Skeletal muscle tissue (tissue), 4 donors: ENCODE results near the gene FAM114A2. TPM values are rescaled to one million over a fixed set of nuclear protein-coding genes. Genes with fewer than 3 reads are reported as not detected.

Source experiments
- H3K27ac ChIP-seq: one replicate; pipeline ENCODE4 v1.7.0; 2013; ENCODE audit warnings: mild to moderate bottlenecking, low read depth, low read length, inconsistent platforms
- H3K27me3 ChIP-seq, 3 donors: one replicate each; pipeline ENCODE4 v1.7.0; 2013; ENCODE audit warnings: low read length in 3 of 3; ENCODE audit not compliant: control insufficient read depth in 3 of 3, insufficient read depth in 3 of 3
- H3K36me3 ChIP-seq, 3 donors: one replicate each; pipeline ENCODE4 v1.7.0; 2013; ENCODE audit warnings: low read length in 3 of 3; ENCODE audit not compliant: control insufficient read depth in 3 of 3, insufficient read depth in 3 of 3
- H3K4me1 ChIP-seq, 3 donors: one replicate each; pipeline ENCODE4 v1.7.0; 2013; ENCODE audit warnings: low read length in 3 of 3, mild to moderate bottlenecking in 3 of 3; ENCODE audit not compliant: control insufficient read depth in 3 of 3, insufficient read depth in 3 of 3
- H3K4me3 ChIP-seq, 3 donors: one replicate each; pipeline ENCODE4 v1.7.0; 2013; ENCODE audit warnings: low read length in 3 of 3
- H3K9ac ChIP-seq, 3 donors: one replicate each; pipeline ENCODE4 v1.7.0; 2013; ENCODE audit warnings: low read length in 3 of 3, mild to moderate bottlenecking in 3 of 3, moderate library complexity in 2 of 3, low read depth in 1 of 3
- H3K9me3 ChIP-seq, 3 donors: one replicate each; pipeline ENCODE4 v1.7.0; 2013; ENCODE audit warnings: low read length in 3 of 3; ENCODE audit not compliant: control insufficient read depth in 3 of 3
- total RNA-seq: library from RNA; depleted of rRNA; stranded (reverse); fragments of >200 nt; gene quantifications from one replicate; pipeline ENCODE4 v1.2.3, GENCODE V29; 2014
- donor health status: Osteomylitis.

FAM114A2 gene
- 22.4 TPM for total RNA-seq

DNA sequence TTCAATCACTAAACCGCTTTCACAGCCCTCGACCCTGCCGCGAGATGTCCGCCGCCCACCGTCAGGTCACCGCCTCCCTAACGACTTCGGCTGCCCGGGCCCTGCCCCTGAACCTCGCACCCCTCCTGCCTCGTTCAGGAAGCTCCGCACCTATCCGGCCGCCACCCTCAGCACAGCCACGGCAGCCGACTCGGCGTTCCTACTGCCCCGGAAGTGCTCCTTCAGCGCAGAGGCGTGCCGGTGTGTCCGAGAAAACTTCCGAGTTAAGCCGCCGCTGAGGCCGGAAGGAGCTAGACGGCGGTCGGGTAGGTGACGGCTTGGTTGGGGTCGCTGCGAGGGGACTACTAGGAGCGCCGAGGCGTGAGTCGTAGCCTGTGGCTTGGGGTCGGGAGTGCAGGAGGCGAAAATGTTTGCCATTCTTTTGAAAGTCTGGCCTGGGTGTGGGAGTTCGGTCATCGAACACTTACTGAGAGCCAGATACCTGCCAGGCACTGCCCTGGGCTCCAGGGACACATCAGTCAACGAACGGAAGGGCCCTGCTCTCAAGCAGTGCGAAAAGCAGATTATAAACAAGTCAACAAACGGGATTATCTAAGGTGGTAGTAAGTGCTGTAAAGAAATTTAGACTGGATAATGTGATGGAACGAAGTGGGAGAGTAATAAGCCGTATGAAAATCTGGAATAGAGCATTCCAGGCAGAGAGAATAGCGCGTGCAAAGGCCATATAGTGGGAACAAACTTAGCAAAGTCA, at the start of gene FAM114A2, which contains the start of gene MFAP3:
TSS of gene FAM114A2 (minus strand) at position 204 of the 751 bp plus-strand sequence. CDS start 3,957 bp downstream, outside the sequence.
TSS of gene MFAP3 (plus strand) at position 261 of the 751 bp plus-strand sequence. CDS start 10,756 bp downstream, outside the sequence.
- Histone ChIP-seq H3K9me3 (no peaks in the 10 kb centered on the region), H3K4me3 (peak within 1 kb of the TSS; percentile 92 to 99 (median 98)), H3K9ac (peak within 1 kb of the TSS; percentile 91 to 98 (median 96)), H3K27me3 (no peaks in the 10 kb centered on the region), H3K4me1 (peaks cover 0 to 20% (median 11%) of the 10 kb centered on the region in 3 donors), H3K27ac (peak within 1 kb of the TSS; percentile 93), H3K36me3 (no peaks in the 10 kb centered on the region)

GRCh38 chr5:154087260-154087659, 48.5 kb upstream of the FAM114A2 start:
- H3K9me3 ChIP-seq, result no peaks in the 10 kb centered on the region
- H3K4me3 ChIP-seq, result no peak overlapping the region
- H3K4me1 ChIP-seq, result peaks cover 5 to 9% (median 9%) of the 10 kb centered on the region in 3 donors
- no peaks in the 10 kb centered on the region for H3K36me3 ChIP-seq
- H3K27ac ChIP-seq, result no peak overlapping the region
- H3K9ac ChIP-seq, result no peak overlapping the region
- H3K27me3 ChIP-seq, result no peaks in the 10 kb centered on the region

DNA sequence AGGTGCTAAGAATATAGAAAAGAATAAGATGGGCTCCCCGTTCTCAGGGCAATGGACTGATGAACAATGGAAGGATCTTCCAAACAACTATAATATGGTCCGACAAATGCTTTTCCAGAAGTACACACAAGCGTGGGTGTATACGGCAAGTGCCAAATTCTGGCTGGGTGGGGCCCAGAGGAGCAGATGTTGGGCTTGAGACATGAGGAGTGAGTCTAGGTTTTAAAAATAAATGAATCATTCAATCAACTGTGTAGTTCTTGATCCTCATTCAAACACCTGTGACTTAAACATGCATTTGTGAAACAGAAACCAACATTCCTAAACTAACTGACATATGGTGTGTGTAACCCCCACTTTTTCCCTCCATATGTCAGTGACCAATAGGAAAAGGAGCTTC, 47.9 kb upstream of the FAM114A2 start:
- no peak overlapping the region for H3K27ac ChIP-seq
- peaks cover under 1 to 3% (median 3%) of the 10 kb centered on the region in 3 donors for H3K4me1 ChIP-seq
- no peak overlapping the region for H3K4me3 ChIP-seq

DNA sequence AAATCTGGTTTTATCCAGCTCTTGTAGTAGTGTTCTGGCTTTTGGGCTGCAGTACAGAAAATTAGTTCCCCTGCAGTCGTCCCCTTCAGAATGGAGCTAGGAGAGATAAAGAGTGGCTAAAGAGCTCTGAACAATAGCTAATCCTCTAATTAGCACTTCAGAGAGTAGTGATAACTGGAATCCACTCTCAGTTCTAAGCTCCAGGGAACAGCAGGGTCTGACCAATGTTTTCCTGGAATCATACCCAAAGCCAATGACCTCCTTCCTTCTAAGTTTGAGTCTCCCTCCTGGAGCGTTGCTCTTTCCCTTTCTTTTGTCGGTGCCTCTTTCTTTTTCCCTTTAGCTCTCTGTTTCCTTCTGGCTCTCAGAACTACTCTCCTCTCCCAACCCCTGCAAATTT, 47.4 kb upstream of the FAM114A2 start:
- Histone ChIP-seq H3K9ac (no peak overlapping the region), H3K27ac (no peak overlapping the region), H3K27me3 (no peaks in the 10 kb centered on the region), H3K4me1 (no peaks in the 10 kb centered on the region), H3K36me3 (no peaks in the 10 kb centered on the region), H3K9me3 (no peaks in the 10 kb centered on the region), H3K4me3 (no peak overlapping the region)

More for the DNA sequence above, 47.9 kb upstream of the FAM114A2 start:
- H3K9me3 ChIP-seq, result no peaks in the 10 kb centered on the region
- H3K27me3 ChIP-seq, result no peaks in the 10 kb centered on the region
- no peaks in the 10 kb centered on the region for H3K36me3 ChIP-seq
- no peak overlapping the region for H3K9ac ChIP-seq

GRCh38 chr5:154084062-154084639, 45.4 kb upstream of the FAM114A2 start:
- Histone ChIP-seq H3K4me3 (no peak overlapping the region), H3K4me1 (no peaks in the 10 kb centered on the region), H3K36me3 (no peaks in the 10 kb centered on the region), H3K9me3 (no peaks in the 10 kb centered on the region), H3K9ac (no peak overlapping the region), H3K27ac (no peak overlapping the region), H3K27me3 (no peaks in the 10 kb centered on the region)

GRCh38 chr5:154081246-154081645, 42.5 kb upstream of the FAM114A2 start:
- H3K4me3 ChIP-seq, result no peak overlapping the region
- no peak overlapping the region for H3K9ac ChIP-seq
- no peaks in the 10 kb centered on the region for H3K36me3 ChIP-seq
- peaks cover 6 to 11% (median 10%) of the 10 kb centered on the region in 3 donors for H3K4me1 ChIP-seq
- H3K27ac ChIP-seq, result no peak overlapping the region
- no peaks in the 10 kb centered on the region for H3K27me3 ChIP-seq
- no peaks in the 10 kb centered on the region for H3K9me3 ChIP-seq

DNA sequence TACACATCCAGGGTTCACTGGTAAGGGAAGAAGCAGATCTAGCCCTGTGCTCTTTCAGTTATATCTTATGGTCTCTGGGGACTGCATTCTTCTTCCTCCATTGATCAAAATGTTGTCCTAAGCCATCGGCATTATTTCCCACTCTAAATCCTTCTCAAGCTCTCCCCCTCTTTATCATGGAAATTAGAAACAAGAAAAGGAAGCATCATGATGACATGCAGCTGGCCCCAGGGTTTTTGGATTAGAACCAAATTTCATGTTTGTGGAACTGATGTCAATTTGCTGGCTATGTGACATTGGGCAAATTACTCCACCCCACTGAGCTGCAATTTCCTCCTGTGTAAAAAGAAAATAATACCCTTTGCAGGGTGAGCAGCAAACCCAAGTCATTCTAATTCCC, 39.6 kb upstream of the FAM114A2 start:
- no peaks in the 10 kb centered on the region for H3K36me3 ChIP-seq
- H3K27ac ChIP-seq, result no peak overlapping the region
- H3K9me3 ChIP-seq, result no peaks in the 10 kb centered on the region
- no peak overlapping the region for H3K4me3 ChIP-seq
- no peak overlapping the region for H3K9ac ChIP-seq
- H3K4me1 ChIP-seq, result peaks cover 6 to 11% (median 10%) of the 10 kb centered on the region in 3 donors
- no peaks in the 10 kb centered on the region for H3K27me3 ChIP-seq

DNA sequence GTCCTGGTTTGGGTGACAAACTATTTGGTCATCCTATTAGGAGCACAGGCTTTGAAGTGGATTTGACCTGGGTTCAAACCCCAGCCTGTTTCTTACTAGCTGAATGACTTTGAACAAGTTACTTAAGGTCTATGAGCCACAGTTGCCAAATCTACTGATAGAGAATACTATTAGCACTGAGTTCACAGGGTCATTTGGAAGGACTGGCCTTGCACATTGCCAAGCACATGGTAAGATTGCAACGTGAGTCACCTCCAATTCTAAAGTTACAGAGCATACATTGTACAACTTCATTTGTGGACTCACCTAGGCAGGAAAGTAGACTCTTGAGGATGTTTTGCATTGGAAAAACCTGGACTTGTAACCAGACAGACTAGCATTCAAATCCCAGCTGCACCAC, 39.0 kb upstream of the FAM114A2 start:
- no peaks in the 10 kb centered on the region for H3K27me3 ChIP-seq
- H3K9ac ChIP-seq, result no peak overlapping the region
- peaks cover 6 to 12% (median 11%) of the 10 kb centered on the region in 3 donors for H3K4me1 ChIP-seq
- H3K36me3 ChIP-seq, result no peaks in the 10 kb centered on the region
- H3K9me3 ChIP-seq, result no peaks in the 10 kb centered on the region
- no peak overlapping the region for H3K4me3 ChIP-seq
- no peak overlapping the region for H3K27ac ChIP-seq

- no peaks in the 10 kb centered on the region for H3K9me3 ChIP-seq
- H3K4me3 ChIP-seq, result no peak overlapping the region
- peaks cover 6 to 19% (median 15%) of the 10 kb centered on the region in 3 donors for H3K4me1 ChIP-seq
- no peak overlapping the region for H3K27ac ChIP-seq
- H3K27me3 ChIP-seq, result no peaks in the 10 kb centered on the region
- H3K9ac ChIP-seq, result no peak overlapping the region
- no peaks in the 10 kb centered on the region for H3K36me3 ChIP-seq
These were observed 37.7 kb upstream of the FAM114A2 start for GRCh38 chr5:154076240-154076922.
